Lung (tissue), 12 donors: ENCODE results near the gene PCDH9. TPM values are rescaled to one million over a fixed set of nuclear protein-coding genes. Genes with fewer than 3 reads are reported as not detected.

Experiments used
- ATAC-seq: fragments of 200-7000 bp; cut with Tn5 transposase; one replicate; pipeline ENCODE4 v1.9.1; 2020; ENCODE audit warnings: moderate number of reproducible peaks; ENCODE audit not compliant: insufficient read depth, low FRiP score
- DNase-seq, 3 donors: peaks; one replicate each; pipeline ENCODE4 v3.0.0-alpha.2; 2013 to 2017
- H3K27ac ChIP-seq, 2 donors: one replicate each; pipeline ENCODE4 v1.5.1; 2013; ENCODE audit warnings: mild to moderate bottlenecking in 2 of 2, moderate library complexity in 2 of 2, control low read depth in 1 of 2, inconsistent platforms in 1 of 2, low read depth in 1 of 2, low read length in 1 of 2
- H3K27me3 ChIP-seq, 3 donors: one replicate each; pipeline ENCODE4 v1.5.1; 2013; ENCODE audit warnings: low read length in 2 of 3; ENCODE audit not compliant: control insufficient read depth in 3 of 3, insufficient read depth in 3 of 3
- H3K36me3 ChIP-seq, 4 donors: one replicate each; pipeline ENCODE4 v1.5.1; 2013; ENCODE audit warnings: low read length in 4 of 4, mild to moderate bottlenecking in 1 of 4, moderate library complexity in 1 of 4; ENCODE audit not compliant: control insufficient read depth in 4 of 4, insufficient read depth in 4 of 4
- H3K4me1 ChIP-seq, 5 donors: one replicate each; pipeline ENCODE4 v1.5.1; 2013; ENCODE audit warnings: low read length in 5 of 5, mild to moderate bottlenecking in 2 of 5, moderate library complexity in 1 of 5; ENCODE audit not compliant: control insufficient read depth in 5 of 5, insufficient read depth in 5 of 5
- H3K4me3 ChIP-seq: one replicate; pipeline ENCODE4 v1.5.1; 2013; ENCODE audit warnings: mild to moderate bottlenecking, control low read depth, moderate library complexity
- H3K9ac ChIP-seq, 2 donors: one replicate each; pipeline ENCODE4 v1.5.1; 2013; ENCODE audit warnings: low read length in 2 of 2, control low read depth in 1 of 2; ENCODE audit not compliant: insufficient read depth in 1 of 2
- H3K9me3 ChIP-seq, 4 donors: one replicate each; pipeline ENCODE4 v1.5.1; 2013; ENCODE audit warnings: low read length in 3 of 4, mild to moderate bottlenecking in 1 of 4, moderate library complexity in 1 of 4; ENCODE audit not compliant: control insufficient read depth in 4 of 4, insufficient read depth in 3 of 4
- CTCF ChIP-seq: IDR thresholded peaks from 2 replicates; pipeline ENCODE4 v1.5.1; 2012; ENCODE audit warnings: mild to moderate bottlenecking; ENCODE audit errors: control extremely low read depth, extremely low read depth
- WGBS, 2 donors: extraction: QIAGEN DNeasy Blood & Tissue Kit; methylation state at CpG; one replicate each; pipeline ENCODE4 v1.1.7; 2013; 5-methylcytosine and 5-hydroxymethylcytosine counted together
- polyA plus RNA-seq, 2 donors: library from polyadenylated mRNA; stranded (reverse); fragments of 200-250 nt; gene quantifications; one replicate each; pipeline ENCODE4 v1.2.1, GENCODE V29; 2013
- total RNA-seq, 2 donors: library from RNA; depleted of rRNA in 1 of 2; stranded (reverse); fragments of >200 nt in 1 of 2; gene quantifications; one replicate each; pipeline ENCODE4 v1.2.1, GENCODE V29; 2014 to 2021
- donor health status: control.
- donor health status: control.
- donor health status: Bipolar disorder and iron deficiency.
- donor health status: healthy.
- donor health status: DM: yes; HTN: yes; CAD: no.

PCDH9 gene
- total and polyA plus RNA-seq, 4 donors, result 0.68 to 22.2 (median 4.1) TPM

GRCh38 chr13:66345518-66345810 is 884.7 kb downstream of the PCDH9 start:
- Histone ChIP-seq H3K27me3 (no peaks in the 10 kb centered on the region), H3K4me1 (peaks cover 0 to 36% (median 3%) of the 10 kb centered on the region in 5 donors), H3K27ac (no peak overlapping the region), H3K9me3 (no peaks in the 10 kb centered on the region), H3K4me3 (no peak overlapping the region), H3K36me3 (no peaks in the 10 kb centered on the region), H3K9ac (no peak overlapping the region)
- DNase-seq (peak in 1 of 3 donors; percentile 36), ATAC-seq (no peak)
- no peak for TF ChIP-seq CTCF
- 77 to 78% methylated on average over 6 of the region's 6 CpGs for WGBS, 2 donors

GRCh38 chr13:66344805-66345517 is 885.2 kb downstream of the PCDH9 start:
- H3K27me3 ChIP-seq, result no peaks in the 10 kb centered on the region
- H3K4me1 ChIP-seq, result peaks cover 0 to 36% (median 3%) of the 10 kb centered on the region in 5 donors
- no peak for TF ChIP-seq CTCF
- DNase-seq (peak; percentile 62 to 96 (median 96)), ATAC-seq (no peak)
- no peak overlapping the region for H3K9ac ChIP-seq
- no peak overlapping the region for H3K27ac ChIP-seq
- H3K4me3 ChIP-seq, result no peak overlapping the region
- WGBS, 2 donors, result 77 to 85% methylated on average over 4 of the region's 4 CpGs
- H3K36me3 ChIP-seq, result no peaks in the 10 kb centered on the region
- H3K9me3 ChIP-seq, result no peaks in the 10 kb centered on the region

GRCh38 chr13:66343224-66343828 is 886.8 kb downstream of the PCDH9 start:
- 84 to 85% methylated on average over 9 of the region's 9 CpGs for WGBS, 2 donors
- H3K27ac ChIP-seq, result no peak overlapping the region
- H3K9me3 ChIP-seq, result no peaks in the 10 kb centered on the region
- H3K4me3 ChIP-seq, result no peak overlapping the region
- no peak for ATAC-seq
- TF ChIP-seq CTCF, result no peak
- no peaks in the 10 kb centered on the region for H3K36me3 ChIP-seq
- no peak for DNase-seq
- H3K9ac ChIP-seq, result no peak overlapping the region
- H3K27me3 ChIP-seq, result no peaks in the 10 kb centered on the region
- H3K4me1 ChIP-seq, result peaks cover 0 to 24% (median 3%) of the 10 kb centered on the region in 5 donors
